Activated CD8-positive, alpha-beta memory T cell treated with anti-CD3 and anti-CD28 coated beads, Interleukin-2, amount 50 U/mL, for 1 hour (primary cell): ENCODE results near the gene KPNA1.
"Not testable (repeated sequence)": the region's sequence is repeated elsewhere in the genome, so short reads cannot be mapped to it uniquely, and the experiment has no call there.

Source experiments
- DNase-seq: peaks from one replicate; pipeline ENCODE4 v3.0.0-alpha.2; 2020; ENCODE audit errors: extremely low read depth

KPNA1 gene

DNA sequence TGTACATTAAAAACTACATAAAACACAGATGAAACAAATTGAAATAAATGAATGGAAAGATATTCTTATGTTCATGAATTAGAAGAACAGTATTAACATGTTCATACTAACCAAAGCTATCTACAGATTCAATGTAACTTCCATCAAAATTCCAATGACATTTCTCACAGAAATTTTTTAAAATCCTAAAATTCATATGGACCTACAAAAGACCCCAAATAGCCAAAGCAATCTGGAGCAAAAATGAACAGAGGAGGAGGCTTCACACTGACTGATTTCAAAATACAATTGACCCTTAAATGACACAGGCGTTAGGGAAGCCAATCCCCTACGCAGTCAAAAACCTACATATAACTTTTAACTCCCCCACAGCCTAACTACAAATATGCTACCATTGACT lies 39.4 kb downstream of the KPNA1 start:
- no peak for DNase-seq

DNA sequence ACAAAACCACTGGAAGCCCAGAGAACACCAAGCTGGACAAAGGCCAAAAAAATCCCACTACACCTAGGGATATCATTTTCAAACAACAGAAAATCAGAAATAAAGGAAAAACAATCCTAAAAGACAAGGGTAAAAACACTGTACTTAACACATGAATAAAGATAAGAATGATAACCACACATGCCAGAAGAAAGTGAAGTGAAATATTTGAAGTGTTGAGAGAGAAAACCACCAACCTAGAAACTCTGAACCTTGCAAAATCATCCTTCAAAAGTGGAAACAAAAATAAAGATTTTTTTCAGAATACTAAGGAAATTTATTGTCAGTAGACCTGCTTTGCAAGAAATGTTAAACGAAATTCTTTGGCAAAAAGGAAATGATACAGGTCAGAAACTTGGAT lies 45.1 kb downstream of the KPNA1 start:
- DNase-seq = no peak

- no peak for DNase-seq
These were observed 45.7 kb downstream of the KPNA1 start for GRCh38 chr3:122468896-122469533.

GRCh38 chr3:122466701-122467240 lies 48.0 kb downstream of the KPNA1 start:
- DNase-seq = no peak

GRCh38 chr3:122464659-122465058 lies 50.1 kb downstream of the KPNA1 start:
- no peak for DNase-seq

DNA sequence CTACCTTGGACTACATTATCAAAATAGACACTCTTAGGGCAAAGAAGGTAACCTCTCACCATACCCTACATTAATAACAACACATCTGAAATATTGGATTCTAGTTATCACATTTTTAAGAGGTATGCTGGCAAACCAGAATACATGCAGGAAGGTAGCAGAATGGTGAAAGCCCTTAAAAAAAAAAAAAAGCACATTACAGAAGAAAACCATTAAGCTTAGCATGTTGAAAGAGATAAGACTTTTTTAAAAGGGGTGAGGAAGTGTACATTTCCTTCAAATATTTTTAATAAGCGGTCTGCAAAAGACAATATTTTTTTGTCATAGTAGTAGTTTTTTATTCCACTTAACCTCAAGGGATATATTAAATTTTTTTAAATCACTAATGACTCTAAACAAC lies 52.3 kb downstream of the KPNA1 start:
- DNase-seq = no peak

- DNase-seq = no peak
These were observed 52.9 kb downstream of the KPNA1 start for GRCh38 chr3:122461806-122462205.

DNA sequence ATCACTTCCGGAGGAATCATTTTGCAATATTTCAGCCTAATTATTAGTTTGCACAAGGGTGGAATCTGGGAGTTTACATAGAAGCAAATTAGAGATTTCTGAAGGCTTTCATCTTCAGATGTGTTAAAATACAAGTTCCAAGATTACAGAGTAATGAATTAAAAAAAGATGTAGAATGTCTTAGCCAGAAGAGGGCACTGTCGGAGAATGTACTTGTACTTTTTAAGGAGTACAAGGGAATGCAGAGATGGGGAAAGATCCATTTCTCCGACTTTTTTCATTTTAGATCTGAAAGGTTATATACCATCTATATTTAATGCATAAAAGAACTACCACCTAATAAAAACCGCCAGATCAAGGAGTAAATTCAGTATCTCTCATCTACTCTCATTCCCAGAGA lies 55.7 kb downstream of the KPNA1 start:
- no peak for DNase-seq

DNA sequence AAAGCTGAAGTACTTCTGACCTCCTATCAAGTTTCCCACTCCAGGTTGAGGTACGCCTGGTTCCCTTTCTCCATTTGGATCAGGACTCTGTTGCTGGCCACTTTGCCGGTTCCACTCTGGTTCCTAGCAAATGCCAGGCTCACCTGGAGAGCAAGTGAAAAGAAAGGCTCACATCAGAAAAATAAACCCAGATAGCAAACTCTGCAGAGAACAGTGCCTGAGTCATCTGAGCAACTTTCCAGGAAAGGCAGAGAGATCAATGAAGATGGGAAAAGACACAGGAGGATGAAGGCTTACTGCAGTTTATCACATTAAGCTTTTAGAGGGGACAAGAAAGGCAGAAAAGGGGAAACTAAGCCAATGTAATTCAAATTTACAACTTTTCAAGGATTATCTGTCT lies 57.0 kb downstream of the KPNA1 start:
- no peak for DNase-seq

- no peak for DNase-seq
These were observed 58.7 kb downstream of the KPNA1 start for GRCh38 chr3:122456074-122456473.

DNA sequence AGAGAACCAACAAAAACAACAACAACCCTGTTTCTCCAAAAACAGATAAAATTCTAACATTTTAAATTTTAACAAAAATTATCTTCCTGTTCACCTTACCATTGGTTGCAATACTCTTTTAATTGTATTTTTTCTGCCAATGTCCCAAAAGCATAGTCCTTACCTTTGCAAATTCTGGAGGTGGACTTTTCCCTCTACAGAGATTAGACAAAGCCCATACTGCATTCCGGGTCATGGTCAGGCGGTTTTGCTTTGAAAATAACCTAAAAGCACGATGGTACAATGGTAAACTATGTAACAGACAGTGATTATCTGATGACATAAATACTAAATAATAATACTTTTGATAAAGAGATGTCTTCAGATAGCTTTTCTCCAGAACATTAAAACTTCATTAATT lies 63.4 kb downstream of the KPNA1 start:
- DNase-seq = no peak

- not testable (repeated sequence) for DNase-seq
These were observed 66.5 kb downstream of the KPNA1 start for GRCh38 chr3:122448218-122448617.

GRCh38 chr3:122444491-122444887 lies 70.2 kb downstream of the KPNA1 start:
- not testable (repeated sequence) for DNase-seq

GRCh38 chr3:122443762-122444490 lies 70.8 kb downstream of the KPNA1 start:
- DNase-seq = not testable (repeated sequence)

GRCh38 chr3:122443090-122443489 lies 71.6 kb downstream of the KPNA1 start:
- DNase-seq = no peak

- no peak for DNase-seq
These were observed 78.8 kb downstream of the KPNA1 start for GRCh38 chr3:122435950-122436349.

GRCh38 chr3:122430371-122430770 lies 84.4 kb downstream of the KPNA1 start:
- no peak for DNase-seq

DNA sequence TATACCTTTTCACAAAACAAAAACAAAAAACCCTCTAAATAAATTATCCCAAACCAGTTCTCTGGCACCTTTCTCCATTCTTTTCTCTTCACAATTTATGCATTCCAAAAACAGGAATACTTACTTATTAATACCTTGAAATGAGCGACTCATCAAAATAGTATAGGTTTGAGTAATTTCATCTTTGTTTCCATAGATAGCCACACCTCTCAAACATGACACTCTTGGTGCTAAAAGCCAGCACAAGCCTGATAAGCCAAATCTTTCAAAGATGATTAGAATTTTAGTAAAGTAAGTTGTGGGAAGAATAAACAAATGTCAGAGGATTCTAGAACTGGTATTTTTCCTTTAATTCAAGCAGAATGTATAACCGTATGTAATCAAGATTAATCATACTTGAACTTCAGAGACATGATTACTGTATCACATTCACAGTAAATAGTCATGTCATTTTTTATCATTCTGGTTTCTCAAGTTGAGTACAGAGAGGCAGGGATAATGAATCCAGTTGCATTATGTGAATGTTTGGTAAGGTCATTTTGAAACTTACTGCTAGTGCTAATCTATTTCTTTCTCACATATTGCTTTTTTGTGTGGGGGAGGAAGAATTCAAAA lies 86.8 kb downstream of the KPNA1 start:
- no peak for DNase-seq

DNA sequence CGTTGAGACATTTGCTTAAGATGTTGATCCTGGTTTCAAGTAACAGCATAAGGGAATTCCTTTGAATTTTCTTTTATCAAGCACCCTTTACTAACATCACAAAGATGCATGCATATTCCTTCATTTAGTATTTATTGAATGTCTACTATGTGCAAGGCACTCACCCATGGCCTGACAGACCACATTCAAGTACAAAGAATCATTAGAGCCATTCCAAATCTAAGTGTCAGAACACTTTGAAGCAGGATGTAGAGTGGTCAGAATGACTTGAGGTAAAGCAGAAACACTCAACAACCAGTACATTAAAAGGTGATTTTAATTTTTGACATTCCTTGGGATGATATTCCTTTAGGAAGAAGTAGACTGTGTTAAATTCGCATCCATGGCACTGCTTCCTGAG lies 92.9 kb downstream of the KPNA1 start:
- no peak for DNase-seq

DNA sequence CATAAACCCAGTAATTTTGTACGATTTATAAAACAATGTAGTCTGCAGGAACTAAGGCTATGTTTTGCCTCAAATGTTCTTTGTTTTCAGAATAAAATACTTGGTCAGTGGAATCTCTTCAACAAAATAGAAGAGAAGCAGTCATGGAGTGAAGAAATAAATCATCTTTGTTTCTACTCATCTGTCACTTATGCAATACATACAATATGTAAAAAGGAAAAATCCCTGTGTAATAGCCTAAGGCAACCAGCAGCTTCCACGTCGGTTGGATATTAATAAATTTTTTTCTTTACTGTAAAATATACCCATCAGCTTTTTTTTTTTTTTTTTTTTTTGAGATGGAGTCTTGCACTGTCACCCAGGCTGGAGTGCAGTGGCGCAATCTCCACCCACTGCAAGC lies 93.6 kb downstream of the KPNA1 start:
- DNase-seq = no peak

- no peak for DNase-seq
These were observed 97.8 kb downstream of the KPNA1 start for GRCh38 chr3:122416966-122417365.

DNA sequence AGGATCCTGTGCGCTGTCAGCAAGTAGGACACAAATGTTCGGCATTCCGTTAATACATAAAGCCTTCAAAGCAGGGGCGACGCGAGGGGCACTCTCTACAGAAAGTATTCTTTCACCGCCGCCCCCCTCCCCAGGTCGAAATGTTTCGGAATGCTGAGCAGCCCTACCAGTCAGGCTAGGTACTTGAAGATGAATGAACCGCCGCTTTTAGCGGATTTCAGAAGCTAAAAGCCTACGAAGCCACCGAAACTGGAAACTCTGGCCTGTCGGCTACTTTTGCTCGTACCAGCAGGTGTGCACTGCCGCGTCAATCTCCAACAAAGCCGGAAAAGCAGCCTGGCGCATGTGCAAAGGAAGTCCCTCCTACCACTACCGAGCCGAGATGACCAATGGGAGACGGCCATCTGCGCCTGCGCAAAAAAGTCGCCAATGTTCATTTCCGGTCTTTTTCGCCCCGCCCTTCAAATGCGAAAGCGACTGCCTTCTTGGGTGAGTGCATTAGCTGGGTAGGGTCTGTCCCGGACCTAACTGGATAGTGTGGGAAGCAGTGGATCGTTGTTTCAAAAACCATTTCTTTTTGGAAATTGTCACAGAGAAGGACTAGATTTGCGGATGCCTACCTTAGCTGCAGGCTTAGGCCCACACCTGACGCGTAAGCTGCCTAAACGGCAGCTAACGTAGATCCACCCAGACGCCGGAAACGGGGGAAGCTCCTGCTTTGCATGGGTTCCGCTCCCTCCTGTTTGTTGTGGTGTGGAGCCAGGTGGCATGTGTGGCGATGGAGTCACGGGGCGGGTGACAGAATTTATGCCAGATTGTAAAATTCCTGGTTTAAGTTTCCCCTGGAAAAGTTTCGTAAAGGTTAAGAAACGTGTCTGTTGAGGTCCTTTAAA lies 98.7 kb downstream of the KPNA1 start, which contains the start of gene WDR5B:
TSS of gene WDR5B (minus strand) at position 301 of the 893 bp plus-strand sequence. CDS start 534 bp downstream, outside the sequence.
- DNase-seq = peak; percentile 98
